ENCODE results near the gene PAK1. TPM values are rescaled to one million over a fixed set of nuclear protein-coding genes. Genes with fewer than 3 reads are reported as not detected.
"Not testable (repeated sequence)": the region's sequence is repeated elsewhere in the genome, so short reads cannot be mapped to it uniquely, and the experiment has no call there.

Gene PAK1
- total and polyA plus RNA-seq, 10 of the 15 experiments (the other 5 are each of a cell fraction or from before 2014, with no cell fraction given): 43.8 to 321 (median 110) TPM

GRCh38 chr11:77300028-77300427 is 173.9 kb downstream of the PAK1 start:
- CTCF ChIA-PET; H3K4me3 ChIP-seq; H3K27ac ChIP-seq (ENCODE audit: control insufficient read depth, insufficient read depth); FAIRE-seq; H3K4me2 ChIP-seq (ENCODE audit: control insufficient read depth, insufficient read depth); H3K79me2 ChIP-seq (ENCODE audit: control insufficient read depth, insufficient read depth, low read length); H2AFZ ChIP-seq (ENCODE audit: control insufficient read depth, low read depth, low read length); RAD21 ChIA-PET (ENCODE audit: unreplicated experiment); H3K36me3 ChIP-seq (ENCODE audit: control insufficient read depth in 2 of 2, insufficient read depth in 2 of 2, low read length in 1 of 2); SMC1A ChIA-PET (ENCODE audit: uncharacterized antibody, unreplicated experiment); H3K4me1 ChIP-seq (ENCODE audit: control insufficient read depth, insufficient read depth, low read length); in situ Hi-C loops (cut with MboI); BruUV-seq (replicated peaks); H4K20me1 ChIP-seq (ENCODE audit: control insufficient read depth, insufficient read depth); H3K27me3 ChIP-seq (replicated peaks in 1 of 2; ENCODE audit: control insufficient read depth in 2 of 2, insufficient read depth in 2 of 2, low read length in 1 of 2); intact Hi-C loops (cut with micrococcal nuclease; ENCODE audit: unreplicated experiment); H3K9me3 ChIP-seq (replicated peaks; ENCODE audit: control insufficient read depth, insufficient read depth, low read length); H3K9ac ChIP-seq (ENCODE audit: control insufficient read depth, insufficient read depth, low read length); POLR2A ChIA-PET; DNase-seq (ENCODE audit: low read depth, low spot score); ATAC-seq: not testable (repeated sequence)
- WGBS (ENCODE audit: insufficient coverage, insufficient replicate concordance, low lambda C conversion rate, missing lambda C conversion rate): 63% methylated on average over 6 of the region's 6 CpGs

- ChIA-PET SMC1A (ENCODE audit: uncharacterized antibody, unreplicated experiment) (no interaction called here), RAD21 (ENCODE audit: unreplicated experiment) (no interaction called here), CTCF (no interaction called here), POLR2A (no interaction called here)
- Histone ChIP-seq H4K20me1 (ENCODE audit: control insufficient read depth, insufficient read depth) (no peaks in the 10 kb centered on the region), H3K4me1 (ENCODE audit: control insufficient read depth, insufficient read depth, low read length) (no peaks in the 10 kb centered on the region), H2AFZ (ENCODE audit: control insufficient read depth, low read depth, low read length) (no peak overlapping the region), H3K4me2 (ENCODE audit: control insufficient read depth, insufficient read depth) (no peak overlapping the region), H3K27ac (ENCODE audit: control insufficient read depth, insufficient read depth) (no peak overlapping the region), H3K9ac (ENCODE audit: control insufficient read depth, insufficient read depth, low read length) (no peak overlapping the region), H3K4me3 (no peak overlapping the region), H3K36me3 (ENCODE audit: control insufficient read depth in 2 of 2, insufficient read depth in 2 of 2, low read length in 1 of 2) (no peaks in the 10 kb centered on the region), H3K27me3 (replicated peaks in 1 of 2; ENCODE audit: control insufficient read depth in 2 of 2, insufficient read depth in 2 of 2, low read length in 1 of 2) (no peaks in the 10 kb centered on the region), H3K9me3 (replicated peaks; ENCODE audit: control insufficient read depth, insufficient read depth, low read length) (no peaks in the 10 kb centered on the region), H3K79me2 (ENCODE audit: control insufficient read depth, insufficient read depth, low read length) (no peaks in the 10 kb centered on the region)
- BruUV-seq (replicated peaks): no TSS peak
- DNase-seq (ENCODE audit: low read depth, low spot score): no peak
- in situ Hi-C loops (cut with MboI) (no loop called here), intact Hi-C loops (cut with micrococcal nuclease; ENCODE audit: unreplicated experiment) (no loop called here)
- 54% methylated on average over 2 of the region's 2 CpGs for WGBS (ENCODE audit: insufficient coverage, insufficient replicate concordance, low lambda C conversion rate, missing lambda C conversion rate)
- FAIRE-seq: no peak
- ATAC-seq: no peak
- TF ChIP-seq EZH2 (IDR thresholded peaks at IDR 0.05; ENCODE audit: borderline replicate concordance, control insufficient read depth, low read depth, low read length) (no peak), YBX1 (IDR thresholded peaks at IDR 0.05) (no peak), CEBPZ (IDR thresholded peaks at IDR 0.05; ENCODE audit: low read depth, low read length) (no peak)
These were observed 174.3 kb downstream of the PAK1 start for GRCh38 chr11:77299528-77299993.

Measured in GM12878 (cell line).